ENCODE measurements around the gene SLC17A5.

Gene SLC17A5

DNA sequence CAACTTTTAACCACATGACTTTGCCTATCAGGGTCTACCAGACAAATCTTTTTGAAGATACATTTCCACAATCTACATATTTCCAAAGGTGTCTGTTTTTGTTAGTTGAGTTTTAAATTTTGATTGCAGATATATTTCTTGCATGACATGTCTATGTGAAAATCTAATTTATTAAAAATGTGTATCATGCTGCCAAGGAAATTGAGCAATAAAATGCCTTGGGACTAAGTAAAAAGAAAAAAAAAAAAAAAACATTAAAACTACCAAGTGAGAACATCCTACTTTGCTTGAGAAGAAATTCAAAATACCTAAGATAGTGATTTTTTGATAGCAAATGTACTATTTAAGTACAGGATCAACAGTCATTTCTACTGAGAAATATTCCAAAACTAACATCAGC is 17.7 kb downstream of the SLC17A5 start:
- Histone ChIP-seq H3K9ac (no peak overlapping the region), H3K27me3 (ENCODE audit: insufficient read depth, low read depth) (no peaks in the 10 kb centered on the region), H3K79me2 (ENCODE audit: insufficient read depth, low read depth) (no peaks in the 10 kb centered on the region), H3K4me3 (IDR thresholded peaks at IDR 0.05; ENCODE audit: insufficient read depth, low read depth, low read length) (no peak overlapping the region), H3K4me2 (no peak overlapping the region), H3K4me1 (ENCODE audit: low read depth, poor library complexity, severe bottlenecking) (no peaks in the 10 kb centered on the region), H2AFZ (ENCODE audit: low read depth) (no peak overlapping the region), H3K36me3 (ENCODE audit: insufficient read depth) (no peaks in the 10 kb centered on the region), H4K20me1 (ENCODE audit: insufficient read depth) (no peaks in the 10 kb centered on the region), H3K27ac (no peak overlapping the region)
- TF ChIP-seq, protein P1, sequence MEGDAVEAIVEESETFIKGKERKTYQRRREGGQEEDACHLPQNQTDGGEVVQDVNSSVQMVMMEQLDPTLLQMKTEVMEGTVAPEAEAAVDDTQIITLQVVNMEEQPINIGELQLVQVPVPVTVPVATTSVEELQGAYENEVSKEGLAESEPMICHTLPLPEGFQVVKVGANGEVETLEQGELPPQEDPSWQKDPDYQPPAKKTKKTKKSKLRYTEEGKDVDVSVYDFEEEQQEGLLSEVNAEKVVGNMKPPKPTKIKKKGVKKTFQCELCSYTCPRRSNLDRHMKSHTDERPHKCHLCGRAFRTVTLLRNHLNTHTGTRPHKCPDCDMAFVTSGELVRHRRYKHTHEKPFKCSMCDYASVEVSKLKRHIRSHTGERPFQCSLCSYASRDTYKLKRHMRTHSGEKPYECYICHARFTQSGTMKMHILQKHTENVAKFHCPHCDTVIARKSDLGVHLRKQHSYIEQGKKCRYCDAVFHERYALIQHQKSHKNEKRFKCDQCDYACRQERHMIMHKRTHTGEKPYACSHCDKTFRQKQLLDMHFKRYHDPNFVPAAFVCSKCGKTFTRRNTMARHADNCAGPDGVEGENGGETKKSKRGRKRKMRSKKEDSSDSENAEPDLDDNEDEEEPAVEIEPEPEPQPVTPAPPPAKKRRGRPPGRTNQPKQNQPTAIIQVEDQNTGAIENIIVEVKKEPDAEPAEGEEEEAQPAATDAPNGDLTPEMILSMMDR (conservative IDR thresholded peaks at IDR 0.05; ENCODE audit: low read depth, low read length): no peak

DNA sequence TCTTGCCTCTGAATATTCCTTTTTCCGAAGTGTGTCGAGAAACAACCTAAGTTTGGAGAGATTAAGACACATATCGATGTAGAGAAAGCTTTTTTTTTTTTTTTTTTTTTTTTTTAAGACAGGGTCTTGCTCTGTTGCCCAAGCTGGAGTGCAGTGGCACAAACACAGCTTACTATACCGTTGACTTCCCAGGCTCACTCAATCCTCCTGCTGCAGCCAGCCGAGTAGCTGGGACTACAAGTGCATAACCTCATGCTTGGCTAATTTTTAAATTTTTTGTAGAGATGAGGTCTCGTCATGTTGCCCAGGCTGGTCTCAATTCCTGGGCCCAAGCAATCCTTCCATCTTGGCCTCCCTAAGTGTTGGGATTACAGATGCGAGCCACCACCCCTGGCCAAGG is 21.4 kb downstream of the SLC17A5 start:
- Histone ChIP-seq H3K4me1 (ENCODE audit: low read depth, poor library complexity, severe bottlenecking) (no peaks in the 10 kb centered on the region), H3K9ac (no peak overlapping the region), H4K20me1 (ENCODE audit: insufficient read depth) (no peaks in the 10 kb centered on the region), H3K27me3 (ENCODE audit: insufficient read depth, low read depth) (no peaks in the 10 kb centered on the region), H3K36me3 (ENCODE audit: insufficient read depth) (no peaks in the 10 kb centered on the region), H3K79me2 (ENCODE audit: insufficient read depth, low read depth) (no peaks in the 10 kb centered on the region), H3K27ac (no peak overlapping the region), H3K4me3 (IDR thresholded peaks at IDR 0.05; ENCODE audit: insufficient read depth, low read depth, low read length) (no peak overlapping the region), H2AFZ (ENCODE audit: low read depth) (no peak overlapping the region), H3K4me2 (no peak overlapping the region)
- TF ChIP-seq, protein P1 (conservative IDR thresholded peaks at IDR 0.05; ENCODE audit: low read depth, low read length): no peak

DNA sequence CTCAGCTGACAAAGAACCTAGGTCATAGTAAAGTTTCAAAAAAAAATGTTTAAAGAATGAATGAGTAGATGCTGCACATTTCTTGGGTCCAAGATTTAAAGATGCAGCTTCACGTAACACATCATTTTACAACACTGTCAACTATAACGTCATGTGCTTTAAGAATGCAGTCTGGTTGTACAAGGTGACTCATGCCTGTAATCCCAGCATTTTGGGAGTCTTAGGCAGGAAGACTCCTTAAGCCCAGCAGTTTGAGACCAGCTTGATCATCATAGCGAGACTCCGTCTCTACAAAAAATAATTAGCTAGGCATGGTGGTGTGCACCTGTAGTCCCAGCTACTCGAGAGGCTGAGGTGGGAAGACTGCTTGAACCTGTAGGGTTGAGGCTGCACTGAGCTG is 21.9 kb downstream of the SLC17A5 start:
- TF ChIP-seq, protein P1 (conservative IDR thresholded peaks at IDR 0.05; ENCODE audit: low read depth, low read length): no peak

DNA sequence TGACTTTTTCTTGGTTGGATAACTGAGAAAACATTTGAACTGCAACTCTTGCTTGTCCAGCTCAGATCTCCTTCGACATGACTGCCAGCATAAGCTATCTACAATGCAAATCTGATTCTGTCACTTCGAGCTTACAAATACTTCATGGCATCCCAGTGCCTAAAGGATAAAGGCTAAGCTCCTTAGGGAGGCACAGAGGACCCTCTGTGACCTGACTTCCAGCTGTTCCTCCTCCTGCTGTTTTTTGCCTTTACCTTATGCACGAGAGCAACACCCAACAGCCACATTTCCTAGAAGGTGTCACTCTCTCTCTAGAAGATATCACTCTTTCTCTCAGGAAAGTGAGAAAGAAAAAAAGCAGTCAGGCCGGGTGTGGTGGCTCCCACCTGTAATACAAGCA is 23.4 kb downstream of the SLC17A5 start:
- no peak overlapping the region for H2AFZ ChIP-seq (ENCODE audit: low read depth)
- TF ChIP-seq, protein P1 (conservative IDR thresholded peaks at IDR 0.05; ENCODE audit: low read depth, low read length): no peak
- H3K27ac ChIP-seq: no peak overlapping the region
- H4K20me1 ChIP-seq (ENCODE audit: insufficient read depth): no peaks in the 10 kb centered on the region
- H3K4me2 ChIP-seq: no peak overlapping the region
- H3K36me3 ChIP-seq (ENCODE audit: insufficient read depth): no peaks in the 10 kb centered on the region
- no peaks in the 10 kb centered on the region for H3K27me3 ChIP-seq (ENCODE audit: insufficient read depth, low read depth)
- no peak overlapping the region for H3K9ac ChIP-seq
- H3K4me3 ChIP-seq (IDR thresholded peaks at IDR 0.05; ENCODE audit: insufficient read depth, low read depth, low read length): no peak overlapping the region
- H3K79me2 ChIP-seq (ENCODE audit: insufficient read depth, low read depth): no peaks in the 10 kb centered on the region
- H3K4me1 ChIP-seq (ENCODE audit: low read depth, poor library complexity, severe bottlenecking): no peaks in the 10 kb centered on the region

More for the DNA sequence above, 21.9 kb downstream of the SLC17A5 start:
- H2AFZ ChIP-seq (ENCODE audit: low read depth): no peak overlapping the region
- H3K36me3 ChIP-seq (ENCODE audit: insufficient read depth): no peaks in the 10 kb centered on the region
- no peak overlapping the region for H3K27ac ChIP-seq
- H3K4me3 ChIP-seq (IDR thresholded peaks at IDR 0.05; ENCODE audit: insufficient read depth, low read depth, low read length): no peak overlapping the region
- no peak overlapping the region for H3K4me2 ChIP-seq
- no peaks in the 10 kb centered on the region for H3K27me3 ChIP-seq (ENCODE audit: insufficient read depth, low read depth)
- no peaks in the 10 kb centered on the region for H3K79me2 ChIP-seq (ENCODE audit: insufficient read depth, low read depth)
- no peaks in the 10 kb centered on the region for H4K20me1 ChIP-seq (ENCODE audit: insufficient read depth)
- H3K4me1 ChIP-seq (ENCODE audit: low read depth, poor library complexity, severe bottlenecking): no peaks in the 10 kb centered on the region
- H3K9ac ChIP-seq: no peak overlapping the region
